Measurements from ENCODE around the gene TEX48. TPM values are rescaled to one million over a fixed set of nuclear protein-coding genes. Genes with fewer than 3 reads are reported as not detected.

Gene TEX48
- total RNA-seq (2014; rRNA removed; shearing (Covaris generic)) = not detected in 2 replicates
- polyA plus RNA-seq (2014; cell fraction: nucleus; rRNA removed) = not detected in 2 replicates

GRCh38 chr9:114681594-114682332 is at the start of gene TEX48:
TEX48 (minus strand) TSS chr9:114682192; CDS start chr9:114671723, 10,469 bp downstream.
- DNase-seq (ENCODE audit: extremely low read depth, low read depth) = peak; percentile 62

- no peak for DNase-seq (ENCODE audit: extremely low read depth, low read depth)
Observed at GRCh38 chr9:114731701-114732100, 49.7 kb upstream of the TEX48 start.

- no peak for DNase-seq (ENCODE audit: extremely low read depth, low read depth)
Observed at GRCh38 chr9:114729706-114730105, 47.7 kb upstream of the TEX48 start.

GRCh38 chr9:114725930-114726329 is 43.9 kb upstream of the TEX48 start:
- DNase-seq (ENCODE audit: extremely low read depth, low read depth) = no peak

- DNase-seq (ENCODE audit: extremely low read depth, low read depth) = no peak
Observed at GRCh38 chr9:114724744-114725143, 42.8 kb upstream of the TEX48 start.

GRCh38 chr9:114723931-114724330 is 41.9 kb upstream of the TEX48 start:
- DNase-seq (ENCODE audit: extremely low read depth, low read depth) = no peak

- DNase-seq (ENCODE audit: extremely low read depth, low read depth) = no peak
Observed at GRCh38 chr9:114722937-114723620, 41.1 kb upstream of the TEX48 start.

GRCh38 chr9:114722081-114722621 is 40.2 kb upstream of the TEX48 start:
- DNase-seq (ENCODE audit: extremely low read depth, low read depth) = no peak

- DNase-seq (ENCODE audit: extremely low read depth, low read depth) = no peak
Observed at GRCh38 chr9:114721491-114722079, 39.6 kb upstream of the TEX48 start.

GRCh38 chr9:114720086-114720676 is 38.2 kb upstream of the TEX48 start:
- DNase-seq (ENCODE audit: extremely low read depth, low read depth) = no peak

- DNase-seq (ENCODE audit: extremely low read depth, low read depth) = no peak
Observed at GRCh38 chr9:114719290-114719689, 37.3 kb upstream of the TEX48 start.

- DNase-seq (ENCODE audit: extremely low read depth, low read depth) = no peak
Observed at GRCh38 chr9:114718801-114719221, 36.8 kb upstream of the TEX48 start.

- DNase-seq (ENCODE audit: extremely low read depth, low read depth) = no peak
Observed at GRCh38 chr9:114717908-114718486, 36.0 kb upstream of the TEX48 start.

GRCh38 chr9:114709636-114710035 is 27.6 kb upstream of the TEX48 start:
- no peak for DNase-seq (ENCODE audit: extremely low read depth, low read depth)

- DNase-seq (ENCODE audit: extremely low read depth, low read depth) = no peak
Observed at GRCh38 chr9:114706711-114707110, 24.7 kb upstream of the TEX48 start.

- DNase-seq (ENCODE audit: extremely low read depth, low read depth) = no peak
Observed at GRCh38 chr9:114701988-114702387, 20.0 kb upstream of the TEX48 start.

GRCh38 chr9:114697951-114698351 is 16.0 kb upstream of the TEX48 start:
- no peak for DNase-seq (ENCODE audit: extremely low read depth, low read depth)

GRCh38 chr9:114696814-114697544 is 15.0 kb upstream of the TEX48 start:
- no peak for DNase-seq (ENCODE audit: extremely low read depth, low read depth)

GRCh38 chr9:114695948-114696347 is 14.0 kb upstream of the TEX48 start:
- DNase-seq (ENCODE audit: extremely low read depth, low read depth) = no peak

- DNase-seq (ENCODE audit: extremely low read depth, low read depth) = no peak
Observed at GRCh38 chr9:114694719-114695269, 12.8 kb upstream of the TEX48 start.

Measured in NCI-H460 (cell line).